H1 (cell line): Measurements from ENCODE around the gene ZHX3. TPM values are rescaled to one million over a fixed set of nuclear protein-coding genes. Genes with fewer than 3 reads are reported as not detected.
A peak's percentile ranks its signal among the peaks of the same experiment; 100 is the strongest.

Experiments used
- CTCF ChIA-PET: fragments of 300-600 bp; sonication (Branson Sonifier 250); formaldehyde crosslinking; loops from one replicate; lab custom pipeline; 2021; ENCODE audit not compliant: partially characterized antibody; lab: Charles Lee
- POLR2A ChIA-PET: fragments of 300-600 bp; sonication (Branson Sonifier 250); formaldehyde crosslinking; loops from one replicate; lab custom pipeline; 2021; ENCODE audit warnings: inconsistent platforms; ENCODE audit not compliant: partially characterized antibody; lab: Charles Lee
- DNase-seq, 2 experiments: peaks; one replicate each; pipeline versions ENCODE4 v3.0.0 to v3.0.0-alpha.2; 2010 to 2022; ENCODE audit warnings: low spot score in 2 of 2, low read depth in 1 of 2, mixed read lengths in 1 of 2
- FAIRE-seq: peaks from 2 replicates; lab custom pipeline; 2011; peaks lifted over from hg19 to GRCh38; lab: Jason Lieb, UNC
- H2AFZ ChIP-seq: 2 replicates; pipeline ENCODE4 v1.8.1; 2012; ENCODE audit warnings: low read length, inconsistent platforms
- H2AK5ac ChIP-seq: 2 replicates; pipeline ENCODE4 v1.6.1; 2013; ENCODE audit warnings: low read depth, low read length
- H2BK120ac ChIP-seq: replicated peaks from 2 replicates; pipeline ENCODE3; 2013; ENCODE audit warnings: low read depth, low read length, inconsistent platforms
- H2BK12ac ChIP-seq: 2 replicates; pipeline ENCODE4 v1.6.1; 2013; ENCODE audit warnings: low read depth, low read length
- H2BK15ac ChIP-seq: 2 replicates; pipeline ENCODE4 v1.6.1; 2013; ENCODE audit warnings: low read length
- H2BK20ac ChIP-seq: 2 replicates; pipeline ENCODE4 v1.6.1; 2013; ENCODE audit warnings: low read length
- H2BK5ac ChIP-seq: 2 replicates; pipeline ENCODE4 v1.6.1; 2013; ENCODE audit warnings: low read depth, low read length
- H3K14ac ChIP-seq: 2 replicates; pipeline ENCODE4 v1.6.1; 2013; ENCODE audit warnings: inconsistent platforms; ENCODE audit not compliant: insufficient read length
- H3K18ac ChIP-seq: 2 replicates; pipeline ENCODE4 v1.6.1; 2013; ENCODE audit warnings: low read length; ENCODE audit errors: extremely low read depth
- H3K23ac ChIP-seq: 2 replicates; pipeline ENCODE4 v1.6.1; 2013; ENCODE audit warnings: inconsistent platforms; ENCODE audit not compliant: insufficient read length
- H3K23me2 ChIP-seq: 2 replicates; pipeline ENCODE4 v1.6.1; 2013; ENCODE audit warnings: low read depth, low read length
- H3K27ac ChIP-seq: 2 replicates; pipeline ENCODE4 v1.6.1; 2011; ENCODE audit warnings: low read depth, low read length, inconsistent platforms
- H3K27me3 ChIP-seq, 4 experiments: replicated peaks in 1 of 4; 1 replicate in 1 of 4; 2 replicates in 3 of 4; pipeline versions ENCODE4 v1.6.1 to v1.8.1; 2011 to 2013; ENCODE audit warnings: low read length in 3 of 4, mild to moderate bottlenecking in 3 of 4, inconsistent platforms in 2 of 4, mixed read lengths in 2 of 4, moderate library complexity in 1 of 4; ENCODE audit not compliant: control insufficient read depth in 3 of 4, insufficient read depth in 3 of 4; ENCODE audit errors: extremely low read depth in 1 of 4
- H3K36me3 ChIP-seq, 4 experiments: 2 replicates each; pipeline versions ENCODE4 v1.6.1 to v1.8.1; 2011 to 2013; ENCODE audit warnings: mild to moderate bottlenecking in 4 of 4, low read length in 3 of 4, moderate library complexity in 2 of 4, control low read depth in 1 of 4, inconsistent platforms in 1 of 4; ENCODE audit not compliant: insufficient read depth in 4 of 4, control insufficient read depth in 2 of 4
- H3K4ac ChIP-seq: replicated peaks from 2 replicates; pipeline ENCODE3; 2013; ENCODE audit warnings: low read length, low read depth, mixed read lengths, inconsistent platforms; ENCODE audit not compliant: insufficient read length
- H3K4me1 ChIP-seq, 4 experiments: replicated peaks in 1 of 4; 1 replicate in 1 of 4; 2 replicates in 3 of 4; pipeline versions ENCODE4 v1.6.1 to v1.8.1; 2011 to 2013; ENCODE audit warnings: low read length in 3 of 4, inconsistent platforms in 2 of 4, mixed read lengths in 1 of 4; ENCODE audit not compliant: insufficient read depth in 4 of 4, control insufficient read depth in 3 of 4
- H3K4me2 ChIP-seq, 2 experiments: 2 replicates each; pipeline versions ENCODE4 v1.6.1 to v1.8.1; 2011 to 2013; ENCODE audit warnings: low read depth in 2 of 2, low read length in 2 of 2, control low read depth in 1 of 2, inconsistent platforms in 1 of 2, mild to moderate bottlenecking in 1 of 2; ENCODE audit not compliant: insufficient read depth in 1 of 2
- H3K4me3 ChIP-seq, 4 experiments: fragments of 200-600, 300-600 bp in 1 of 4; sonication (generic), shearing (Covaris generic), sonication (Bioruptor Twin) in 1 of 4; 2 replicates each; pipeline versions ENCODE4 v1.5.1 to v1.8.1; 2011 to 2016; ENCODE audit warnings: low read length in 4 of 4, low read depth in 3 of 4, control low read depth in 2 of 4, inconsistent platforms in 2 of 4, mild to moderate bottlenecking in 2 of 4, mixed read lengths in 1 of 4, moderate library complexity in 1 of 4; ENCODE audit not compliant: insufficient read depth in 2 of 4; ENCODE audit errors: extremely low read depth in 1 of 4
- H3K56ac ChIP-seq: replicated peaks from 2 replicates; pipeline ENCODE3; 2013; ENCODE audit warnings: low read depth, mild to moderate bottlenecking, mixed read lengths, low read length, inconsistent platforms; ENCODE audit not compliant: insufficient read length
- H3K79me1 ChIP-seq: 2 replicates; pipeline ENCODE4 v1.6.1; 2013; ENCODE audit warnings: low read depth, low read length, control low read depth
- H3K79me2 ChIP-seq, 2 experiments: 2 replicates each; pipeline versions ENCODE4 v1.6.1 to v1.8.1; 2012 to 2013; ENCODE audit warnings: low read length in 2 of 2, mild to moderate bottlenecking in 2 of 2, inconsistent platforms in 1 of 2; ENCODE audit not compliant: insufficient read depth in 2 of 2, control insufficient read depth in 1 of 2
- H3K9ac ChIP-seq, 4 experiments: replicated peaks in 1 of 4; 1 replicate in 1 of 4; 2 replicates in 3 of 4; pipeline versions ENCODE4 v1.6.1 to v1.8.1; 2011 to 2013; ENCODE audit warnings: low read depth in 3 of 4, low read length in 3 of 4, control low read depth in 2 of 4, mild to moderate bottlenecking in 2 of 4, moderate library complexity in 2 of 4, inconsistent platforms in 1 of 4; ENCODE audit errors: extremely low read depth in 1 of 4
- H3K9me3 ChIP-seq, 2 experiments: 2 replicates each; pipeline versions ENCODE4 v1.6.1 to v1.8.1; 2012 to 2013; ENCODE audit warnings: mild to moderate bottlenecking in 2 of 2, moderate library complexity in 2 of 2, control low read depth in 1 of 2, inconsistent platforms in 1 of 2, low read depth in 1 of 2, low read length in 1 of 2, mixed read lengths in 1 of 2; ENCODE audit not compliant: insufficient read depth in 2 of 2
- H4K20me1 ChIP-seq, 2 experiments: replicated peaks in 1 of 2; 2 replicates each; pipeline versions ENCODE3 to v1.8.1; 2011 to 2013; ENCODE audit warnings: inconsistent platforms in 2 of 2, low read length in 2 of 2, mild to moderate bottlenecking in 1 of 2; ENCODE audit not compliant: insufficient read depth in 2 of 2, control insufficient read depth in 1 of 2
- H4K5ac ChIP-seq: 2 replicates; pipeline ENCODE4 v1.6.1; 2013; ENCODE audit warnings: low read length, low read depth, mixed read lengths, inconsistent platforms; ENCODE audit not compliant: insufficient read length
- H4K8ac ChIP-seq: 2 replicates; pipeline ENCODE4 v1.8.0; 2013; ENCODE audit warnings: mild to moderate bottlenecking, moderate library complexity, low read length, inconsistent platforms; ENCODE audit not compliant: insufficient read depth; ENCODE audit errors: extremely low read depth
- H4K91ac ChIP-seq: replicated peaks from 2 replicates; pipeline ENCODE3; 2013; ENCODE audit warnings: low read length, mixed read lengths, inconsistent platforms; ENCODE audit not compliant: insufficient read length
- RAD21 ChIP-seq, 2 experiments: IDR thresholded peaks in 1 of 2; conservative IDR thresholded peaks in 1 of 2; 2 replicates each; pipeline ENCODE4 v1.6.1; 2011; ENCODE audit warnings: low read depth in 2 of 2, low read length in 2 of 2, improper control_type of control experiment in 1 of 2, inconsistent platforms in 1 of 2, mild to moderate bottlenecking in 1 of 2, moderate library complexity in 1 of 2
- SP4 ChIP-seq: IDR thresholded peaks from 2 replicates; pipeline ENCODE4 v1.6.1; 2012; ENCODE audit warnings: low read length, inconsistent platforms
- WGBS, 2 experiments: shearing (Covaris generic) in 1 of 2; methylation state at CpG; one replicate each; pipeline versions ENCODE4 v1.1.6 to v1.1.7; 2013 to 2015; ENCODE audit warnings: low lambda C conversion rate in 2 of 2, mixed read lengths in 2 of 2, inconsistent platforms in 1 of 2, low coverage in 1 of 2, missing lambda C conversion rate in 1 of 2; ENCODE audit not compliant: insufficient replicate concordance in 2 of 2, insufficient coverage in 1 of 2, insufficient read length in 1 of 2; ENCODE audit errors: extremely low coverage in 1 of 2, missing lambda C conversion rate in 1 of 2; 5-methylcytosine and 5-hydroxymethylcytosine counted together
- polyA plus RNA-seq, 7 experiments: library from polyadenylated mRNA; depleted of rRNA in 3 of 7; stranded (reverse) in 5 of 7; unstranded in 2 of 7; fragments of >200 nt in 5 of 7; fragments of 200-250 nt in 2 of 7; gene quantifications; 1 replicate in 5 of 7; 2 replicates in 1 of 7; 4 replicates in 1 of 7; pipeline versions ENCODE4 v1.2.1 to v1.2.3, GENCODE V29; 2011 to 2013; ENCODE audit warnings: missing spikeins in 2 of 7, mixed read lengths in 2 of 7
- total RNA-seq: library from RNA; stranded (reverse); fragmentation: NEBNext Ultra II Directional; extraction: Animal tissue kit (Norgen Biotek cat#: 25700); gene quantifications from 2 replicates; pipeline ENCODE4 v1.2.1, GENCODE V29; 2021
- TF ChIP-seq, protein P1 (sequence below), 3 experiments: IDR thresholded peaks; 1 replicate in 2 of 3; 2 replicates in 1 of 3; pipeline versions ENCODE4 v1.5.1 to v1.6.1; 2011; ENCODE audit warnings: low read length in 3 of 3, mild to moderate bottlenecking in 3 of 3, inconsistent platforms in 2 of 3, low read depth in 1 of 3, moderate library complexity in 1 of 3; ENCODE audit not compliant: insufficient read depth in 1 of 3; ENCODE audit errors: control extremely low read depth in 1 of 3

Gene ZHX3
- total and polyA plus RNA-seq, 2 of the 8 experiments (the other 6 are each of a cell fraction or from before 2014, with no cell fraction given), result 1.00 to 7.8 TPM

DNA sequence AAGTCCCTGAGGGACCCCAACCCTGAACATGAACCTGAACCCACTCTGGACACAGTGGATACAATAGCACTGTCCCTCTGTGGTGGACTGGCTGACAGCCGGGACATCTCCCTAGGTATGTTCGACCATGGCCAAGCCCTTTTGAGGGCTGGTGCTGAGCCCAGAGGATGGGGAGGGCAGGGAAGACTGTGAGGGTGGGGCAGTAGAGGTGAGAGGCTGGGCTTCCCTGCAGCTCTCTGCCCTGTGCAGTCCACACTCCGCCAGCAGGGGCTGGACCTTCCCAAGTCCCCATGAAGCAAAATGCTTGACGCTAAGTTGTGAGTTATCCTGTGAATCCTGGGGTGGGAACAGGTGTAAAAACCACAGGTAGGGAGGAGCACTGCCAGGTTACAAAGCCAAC is 34.6 kb upstream of the ZHX3 start:
- Histone ChIP-seq H3K79me1 (no peaks in the 10 kb centered on the region), H3K23me2 (no peaks in the 10 kb centered on the region; the same call in 1 of the 2 replicates), H3K14ac (no peak overlapping the region), H3K27me3 (no peaks in the 10 kb centered on the region), H4K8ac (no peak overlapping the region), H3K4ac (no peak overlapping the region), H3K4me1 (no peaks in the 10 kb centered on the region; a peak in 1 of 7 replicates), H2BK5ac (no peak overlapping the region), H3K9me3 (no peaks in the 10 kb centered on the region), H2BK12ac (no peak overlapping the region), H3K4me2 (no peak overlapping the region), H4K20me1 (peaks cover 0 to 1% of the 10 kb centered on the region in 2 experiments), H3K79me2 (no peaks in the 10 kb centered on the region), H3K36me3 (no peaks in the 10 kb centered on the region), H2AK5ac (no peak overlapping the region), H2AFZ (no peak overlapping the region), H3K23ac (no peak overlapping the region), H2BK120ac (no peak overlapping the region), H4K5ac (no peak overlapping the region), H2BK20ac (no peak overlapping the region), H3K56ac (no peak overlapping the region), H2BK15ac (no peak overlapping the region), H3K27ac (no peak overlapping the region), H3K9ac (no peak overlapping the region), H4K91ac (no peak overlapping the region), H3K18ac (no peak overlapping the region), H3K4me3 (no peak overlapping the region)
- ChIA-PET CTCF (interaction anchor here (0.8 to 3.5 kb wide), 14 partner anchors 9 to 132 kb away, joined by 3 to 23 read pairs (median 4); partner anchors contain the start of genes EMILIN3 and LPIN3), POLR2A (no interaction called here)
- FAIRE-seq (no peak), DNase-seq (no peak)
- TF ChIP-seq SP4 (no peak), RAD21 (IDR thresholded peaks at IDR 0.05 in 1 of 2, conservative IDR thresholded peaks at IDR 0.05 in 1 of 2; ENCODE audit: low read depth in 2 of 2, low read length in 2 of 2) (peak in 1 of 2 experiments; percentile 33; a peak in 1 of 4 replicates)
- TF ChIP-seq, protein P1, sequence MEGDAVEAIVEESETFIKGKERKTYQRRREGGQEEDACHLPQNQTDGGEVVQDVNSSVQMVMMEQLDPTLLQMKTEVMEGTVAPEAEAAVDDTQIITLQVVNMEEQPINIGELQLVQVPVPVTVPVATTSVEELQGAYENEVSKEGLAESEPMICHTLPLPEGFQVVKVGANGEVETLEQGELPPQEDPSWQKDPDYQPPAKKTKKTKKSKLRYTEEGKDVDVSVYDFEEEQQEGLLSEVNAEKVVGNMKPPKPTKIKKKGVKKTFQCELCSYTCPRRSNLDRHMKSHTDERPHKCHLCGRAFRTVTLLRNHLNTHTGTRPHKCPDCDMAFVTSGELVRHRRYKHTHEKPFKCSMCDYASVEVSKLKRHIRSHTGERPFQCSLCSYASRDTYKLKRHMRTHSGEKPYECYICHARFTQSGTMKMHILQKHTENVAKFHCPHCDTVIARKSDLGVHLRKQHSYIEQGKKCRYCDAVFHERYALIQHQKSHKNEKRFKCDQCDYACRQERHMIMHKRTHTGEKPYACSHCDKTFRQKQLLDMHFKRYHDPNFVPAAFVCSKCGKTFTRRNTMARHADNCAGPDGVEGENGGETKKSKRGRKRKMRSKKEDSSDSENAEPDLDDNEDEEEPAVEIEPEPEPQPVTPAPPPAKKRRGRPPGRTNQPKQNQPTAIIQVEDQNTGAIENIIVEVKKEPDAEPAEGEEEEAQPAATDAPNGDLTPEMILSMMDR (IDR thresholded peaks at IDR 0.05; ENCODE audit: control extremely low read depth in 1 of 3, insufficient read depth in 1 of 3, low read depth in 1 of 3, low read length in 3 of 3), result peak; percentile 36 to 60 (median 53); a peak in 3 of 4 replicates
- 88% methylated on average over 4 of the region's 4 CpGs; no CpG with 5 or more reads in 1 of the 2 experiments for WGBS, 2 experiments
